Ovary (tissue), 3 donors: ENCODE data around the gene BTBD9.

Experiments used
- CTCF ChIP-seq, 3 donors: fragments of 450-650 bp in 2 of 3; fragments of 200-600 bp in 1 of 3; IDR thresholded peaks; one replicate each; pipeline versions ENCODE4 v1.5.1 to v1.8.0; 2016 to 2022; ENCODE audit warnings: antibody characterized with exemption in 3 of 3, mild to moderate bottlenecking in 1 of 3
- POLR2A ChIP-seq: fragments of 450-650 bp; IDR thresholded peaks from one replicate; pipeline ENCODE4 v1.6.1; 2017; ENCODE audit warnings: antibody characterized with exemption, mild to moderate bottlenecking, moderate library complexity
- donor health status: DM: no; HTN: no; CAD: no.

GRCh38 chr6:38501931-38502330, 137.8 kb downstream of the BTBD9 start:
- TF ChIP-seq CTCF (IDR thresholded peaks at IDR 0.05) (no peak), POLR2A (no peak)
